CD4-positive, alpha-beta T cell treated with Interleukin-2 at 100 ng/mL for 4 hours (primary cell): ENCODE results near the gene CDCA7L.
A peak's percentile ranks its signal among the peaks of the same experiment; 100 is the strongest.
"Not testable (repeated sequence)": the region's sequence is repeated elsewhere in the genome, so short reads cannot be mapped to it uniquely, and the experiment has no call there.

Source experiments
- DNase-seq: peaks from one replicate; pipeline ENCODE4 v3.0.0-alpha.2; 2020; ENCODE audit warnings: low spot score

The CDCA7L gene

GRCh38 chr7:21910253-21910652 lies 35.4 kb downstream of the CDCA7L start:
- DNase-seq = no peak

DNA sequence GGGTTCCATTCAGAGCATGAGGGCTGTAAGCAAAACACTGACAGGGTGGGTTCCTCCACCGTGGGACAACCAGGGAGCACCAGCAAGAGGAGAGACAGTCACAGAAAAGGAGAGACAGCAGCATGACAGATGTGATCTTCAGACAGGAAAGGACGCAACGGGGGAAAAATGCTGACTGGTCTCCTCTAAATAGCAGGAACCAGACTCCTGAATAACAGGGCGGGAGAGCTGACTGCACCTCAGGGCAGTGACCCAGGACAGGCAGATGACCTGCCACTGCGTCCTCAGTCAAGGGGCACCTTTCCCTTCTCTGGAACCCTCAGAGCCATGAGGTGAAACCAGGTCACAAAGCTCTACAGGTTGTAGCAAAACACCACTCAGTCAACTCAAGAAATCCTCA lies 37.0 kb downstream of the CDCA7L start:
- no peak for DNase-seq

DNA sequence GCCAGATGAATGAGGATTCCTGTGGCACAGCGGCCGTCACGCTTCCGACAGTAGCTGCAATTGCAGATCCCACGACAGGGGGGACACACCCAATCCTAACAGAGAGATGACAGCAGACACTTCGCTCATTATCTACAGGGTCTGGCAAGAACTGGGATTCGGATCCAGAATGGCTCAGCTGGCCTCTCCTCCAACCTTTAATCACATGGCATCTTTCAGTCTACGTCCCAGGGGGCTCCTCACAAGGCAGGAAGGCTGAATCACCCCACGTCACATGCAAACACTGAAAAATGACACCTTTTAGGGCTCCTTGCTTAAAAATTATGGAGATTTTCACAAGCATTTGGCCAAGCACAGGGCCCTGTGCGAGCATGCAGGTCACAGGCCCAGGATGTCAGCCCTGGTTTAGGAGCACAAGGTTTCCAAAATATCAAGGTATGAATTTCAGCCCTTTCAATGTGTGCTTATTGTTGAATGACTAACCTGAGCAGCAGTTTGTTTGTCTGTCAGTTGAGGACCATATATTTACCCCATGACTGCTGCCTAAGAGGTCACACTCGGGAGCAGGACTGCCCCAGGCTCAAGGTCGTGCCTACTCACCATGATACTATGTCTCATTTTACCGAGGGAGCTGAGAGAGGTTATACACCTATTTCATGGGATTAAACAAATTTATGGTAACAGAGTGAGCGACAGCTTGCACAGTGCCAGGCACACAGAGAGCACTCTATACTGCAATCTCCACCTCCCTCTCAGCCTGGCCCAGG lies 42.5 kb downstream of the CDCA7L start:
- DNase-seq = no peak

DNA sequence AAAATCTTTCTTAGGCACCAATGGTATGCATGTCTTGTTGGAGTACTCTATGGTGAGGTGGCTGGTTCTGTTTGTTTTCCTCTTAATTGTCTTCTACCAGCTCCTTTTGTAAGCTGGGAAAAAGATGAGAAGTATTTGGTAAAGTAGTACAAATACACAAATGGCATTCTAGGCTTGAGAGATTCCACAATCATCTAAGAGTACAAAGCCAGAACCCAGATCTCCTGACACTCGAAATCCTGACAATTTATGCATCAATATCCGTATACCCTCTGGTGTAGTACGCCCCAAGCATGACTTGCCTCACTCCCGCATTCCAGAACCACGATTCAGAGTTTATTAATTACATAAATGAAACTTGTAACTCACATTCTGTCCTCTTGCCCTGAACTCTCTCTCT lies 43.5 kb downstream of the CDCA7L start:
- no peak for DNase-seq

DNA sequence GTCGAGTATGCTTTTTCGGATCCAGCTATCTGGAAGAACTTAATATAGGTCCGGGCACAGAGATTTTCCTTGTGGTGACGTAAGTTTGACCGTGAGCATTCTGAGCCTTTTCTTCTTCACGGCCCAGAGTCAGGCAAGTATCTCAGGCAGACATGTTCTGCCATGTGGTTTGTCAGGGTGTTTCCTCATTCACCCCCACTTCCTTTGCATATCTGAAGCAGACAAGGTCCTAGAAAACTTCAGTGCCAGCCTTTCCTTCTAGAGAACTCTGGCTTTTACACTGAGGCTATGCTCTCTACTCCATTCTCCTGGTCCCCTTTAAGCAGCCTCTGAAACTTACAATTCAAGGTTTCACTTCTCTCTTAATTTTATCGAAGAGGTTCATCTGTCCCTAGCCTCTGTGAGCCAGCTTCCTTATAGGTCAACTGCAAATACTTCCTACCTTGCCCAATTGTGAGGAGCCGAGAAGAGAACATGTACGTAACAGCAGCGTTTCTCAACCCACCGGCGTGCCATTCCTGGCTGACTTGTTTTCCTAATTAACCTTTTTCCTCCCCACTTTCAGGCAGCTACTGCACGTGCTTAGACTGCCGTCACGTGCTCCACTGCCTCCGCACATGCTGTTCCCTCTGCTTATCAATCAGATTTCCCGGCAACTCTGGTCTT lies 47.3 kb downstream of the CDCA7L start:
- DNase-seq = peak; percentile 15

- no peak for DNase-seq
These were observed 52.3 kb downstream of the CDCA7L start for GRCh38 chr7:21893401-21893800.

DNA sequence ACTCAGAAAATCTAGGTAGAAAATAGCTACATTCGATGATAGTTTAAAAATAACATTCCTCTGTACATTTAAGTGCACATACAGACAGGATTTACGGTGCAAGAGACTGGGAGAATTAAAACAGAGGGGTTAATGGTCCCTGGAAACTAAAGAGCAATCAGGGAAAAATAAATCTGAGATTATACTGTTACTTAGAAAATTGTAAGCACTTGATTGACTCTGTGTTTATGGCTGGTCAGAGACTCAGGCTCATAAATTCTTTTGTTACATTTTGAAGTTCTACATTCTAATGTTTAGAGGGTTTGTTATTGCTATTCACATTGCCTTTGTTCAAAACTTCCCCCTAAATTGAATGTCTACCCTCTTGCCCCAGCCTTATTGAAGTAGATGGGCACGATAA lies 54.4 kb downstream of the CDCA7L start:
- DNase-seq = no peak

DNA sequence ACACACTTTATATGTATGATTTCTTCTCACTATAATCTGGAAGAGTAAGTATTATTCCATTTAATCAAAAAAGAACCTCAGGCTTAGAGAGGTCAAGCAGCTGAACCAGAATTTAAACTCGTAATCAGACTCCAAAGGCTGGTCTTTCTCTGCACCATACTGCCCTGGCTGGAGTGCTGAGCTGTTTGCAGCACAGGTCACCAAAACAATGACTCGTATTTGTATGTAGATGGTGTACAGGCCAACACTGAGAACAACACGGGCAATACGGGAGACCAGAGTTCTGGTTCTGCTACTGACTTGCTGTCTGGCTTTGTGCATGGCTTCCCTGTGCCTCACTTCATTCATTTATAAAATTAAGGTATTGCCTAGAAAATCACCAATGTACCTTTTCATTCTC lies 57.9 kb downstream of the CDCA7L start:
- DNase-seq = no peak

DNA sequence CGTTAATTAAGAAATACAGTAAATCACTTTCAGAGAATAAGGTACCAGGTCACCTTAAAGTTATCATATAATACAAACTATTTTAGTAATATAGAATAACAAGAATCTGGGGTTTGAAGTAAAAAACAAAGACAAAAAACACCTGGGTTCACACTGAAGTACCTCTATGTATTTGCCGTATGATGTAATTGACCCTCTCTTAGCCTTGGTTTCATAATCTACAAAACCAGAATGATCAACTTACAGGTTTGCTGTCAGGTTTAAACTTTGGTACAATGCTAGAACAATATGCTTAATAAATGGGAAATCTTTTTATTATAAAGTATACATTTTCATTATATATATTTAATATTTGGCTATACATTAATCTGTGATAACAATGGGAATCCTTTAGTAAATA lies 58.3 kb downstream of the CDCA7L start:
- DNase-seq = no peak

- no peak for DNase-seq
These were observed 59.3 kb downstream of the CDCA7L start for GRCh38 chr7:21886396-21886795.

DNA sequence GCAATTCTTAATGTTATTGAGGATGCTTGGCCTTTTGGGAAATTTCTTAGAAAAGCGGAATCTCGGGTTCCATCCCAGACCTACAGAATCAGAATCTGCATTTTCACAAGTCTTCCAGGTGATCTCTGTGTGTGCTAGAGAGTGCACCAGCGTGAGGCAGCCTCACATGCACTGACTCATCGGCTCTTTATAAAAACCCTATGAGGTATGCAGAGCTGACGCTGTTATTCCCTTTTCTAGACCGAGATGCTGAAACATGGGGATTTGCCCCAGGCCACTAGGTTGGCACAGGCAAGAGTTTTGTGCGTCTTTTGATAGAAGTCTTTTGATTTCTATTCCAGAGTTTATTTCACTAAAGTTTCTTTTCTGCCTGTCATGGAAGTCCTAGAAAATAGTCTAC lies 61.2 kb downstream of the CDCA7L start:
- no peak for DNase-seq

DNA sequence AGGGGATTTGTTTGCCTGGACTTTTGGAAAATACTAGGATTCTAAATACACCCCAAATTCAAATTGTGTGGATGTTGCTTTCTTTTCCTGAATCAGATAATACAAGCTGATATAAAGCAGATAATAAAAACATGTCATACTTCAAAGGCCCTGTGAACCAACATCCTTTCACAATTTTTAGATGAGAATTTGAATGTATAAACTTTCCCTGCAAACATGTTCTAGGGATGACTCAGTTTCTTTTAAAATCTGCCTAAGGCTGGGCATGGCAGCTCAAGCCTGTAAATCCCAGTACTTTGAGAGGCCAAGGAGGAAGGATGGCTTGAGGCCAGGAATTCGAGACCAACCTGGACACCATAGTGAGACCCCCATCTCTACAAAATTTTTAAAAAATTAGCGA lies 62.2 kb downstream of the CDCA7L start:
- not testable (repeated sequence) for DNase-seq

GRCh38 chr7:21883069-21883468 lies 62.6 kb downstream of the CDCA7L start:
- no peak for DNase-seq

DNA sequence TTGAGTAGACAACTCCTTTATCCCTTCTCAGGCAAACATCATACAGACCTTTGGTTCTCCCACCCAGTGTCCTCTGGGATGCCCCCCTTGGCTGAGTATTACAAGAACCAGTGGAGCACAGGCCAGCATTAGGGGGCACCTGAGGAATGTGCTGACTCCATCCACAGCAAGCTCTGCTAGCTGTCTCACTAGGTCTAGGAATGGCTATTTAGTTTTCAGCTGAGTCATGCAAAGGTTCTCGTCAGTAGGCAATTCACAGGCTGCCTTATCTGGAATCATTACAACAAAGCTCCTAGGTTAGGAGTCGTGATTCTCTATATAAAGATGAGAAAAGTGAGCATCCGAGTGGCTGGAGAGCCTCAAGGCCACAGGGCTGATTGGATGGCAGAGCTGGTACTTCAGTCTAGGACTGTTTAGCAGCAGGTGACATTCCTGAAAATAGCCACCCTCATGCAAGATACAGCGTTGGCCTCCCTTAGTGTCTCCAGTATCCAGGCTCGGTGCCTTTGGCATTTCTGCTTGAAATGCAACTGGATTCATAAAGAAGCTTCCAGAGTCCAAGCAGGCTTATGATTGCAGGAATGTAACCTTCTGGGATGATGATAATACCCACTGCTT lies 75.8 kb downstream of the CDCA7L start:
- no peak for DNase-seq

- DNase-seq = no peak
These were observed 77.2 kb downstream of the CDCA7L start for GRCh38 chr7:21868576-21868850.

GRCh38 chr7:21867816-21868575 lies 77.7 kb downstream of the CDCA7L start:
- no peak for DNase-seq

GRCh38 chr7:21867226-21867625 lies 78.5 kb downstream of the CDCA7L start:
- DNase-seq = no peak

GRCh38 chr7:21866731-21867130 lies 79.0 kb downstream of the CDCA7L start:
- DNase-seq = no peak

GRCh38 chr7:21865631-21866204 lies 80.0 kb downstream of the CDCA7L start:
- not testable (repeated sequence) for DNase-seq

DNA sequence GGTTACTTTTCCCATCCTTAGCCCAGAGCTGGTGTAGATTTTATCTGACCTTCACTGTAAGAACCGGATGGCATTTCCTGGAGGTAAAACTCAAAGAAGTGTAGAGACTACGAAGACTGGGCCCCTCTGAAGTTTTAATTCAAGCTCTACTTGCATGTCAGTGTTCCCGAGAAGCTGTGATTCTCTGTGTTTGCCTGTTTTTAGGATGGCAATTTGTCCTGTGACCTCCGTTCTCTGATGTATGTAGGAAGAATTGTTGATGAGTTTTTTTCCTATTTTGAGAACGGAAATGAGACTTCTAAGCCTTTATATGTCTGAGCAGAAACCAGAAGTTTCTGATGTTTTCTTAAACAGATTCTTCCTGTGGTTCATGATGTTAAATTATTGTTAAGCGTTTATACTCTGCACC lies 94.1 kb downstream of the CDCA7L start:
- no peak for DNase-seq
